ENCODE measurements around the gene RAD51B.

The RAD51B gene

DNA sequence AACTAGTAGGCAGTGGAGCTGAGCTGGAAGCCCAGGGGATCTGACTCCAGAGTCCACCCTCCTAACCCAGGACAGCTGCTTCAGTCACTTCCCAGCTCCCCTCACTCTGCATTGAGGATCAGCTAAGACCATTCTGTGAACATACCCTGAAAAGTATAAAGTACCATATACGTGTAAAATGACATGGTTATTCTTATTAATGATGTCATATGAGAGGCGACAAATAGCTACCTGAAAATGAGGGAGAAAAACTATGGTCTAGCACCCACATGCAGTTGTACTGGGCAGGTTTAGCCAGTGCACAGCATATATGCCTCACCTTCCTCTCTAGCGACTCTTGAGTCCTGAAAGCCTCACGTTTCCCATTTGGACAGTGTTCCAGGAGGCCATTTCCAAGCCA, 461.9 kb downstream of the RAD51B start:
- no peak for DNase-seq (ENCODE audit: low read depth, low spot score)
- in situ Hi-C loops (cut with HindIII; ENCODE audit: low sequenced_read_pairs), result no loop called here

DNA sequence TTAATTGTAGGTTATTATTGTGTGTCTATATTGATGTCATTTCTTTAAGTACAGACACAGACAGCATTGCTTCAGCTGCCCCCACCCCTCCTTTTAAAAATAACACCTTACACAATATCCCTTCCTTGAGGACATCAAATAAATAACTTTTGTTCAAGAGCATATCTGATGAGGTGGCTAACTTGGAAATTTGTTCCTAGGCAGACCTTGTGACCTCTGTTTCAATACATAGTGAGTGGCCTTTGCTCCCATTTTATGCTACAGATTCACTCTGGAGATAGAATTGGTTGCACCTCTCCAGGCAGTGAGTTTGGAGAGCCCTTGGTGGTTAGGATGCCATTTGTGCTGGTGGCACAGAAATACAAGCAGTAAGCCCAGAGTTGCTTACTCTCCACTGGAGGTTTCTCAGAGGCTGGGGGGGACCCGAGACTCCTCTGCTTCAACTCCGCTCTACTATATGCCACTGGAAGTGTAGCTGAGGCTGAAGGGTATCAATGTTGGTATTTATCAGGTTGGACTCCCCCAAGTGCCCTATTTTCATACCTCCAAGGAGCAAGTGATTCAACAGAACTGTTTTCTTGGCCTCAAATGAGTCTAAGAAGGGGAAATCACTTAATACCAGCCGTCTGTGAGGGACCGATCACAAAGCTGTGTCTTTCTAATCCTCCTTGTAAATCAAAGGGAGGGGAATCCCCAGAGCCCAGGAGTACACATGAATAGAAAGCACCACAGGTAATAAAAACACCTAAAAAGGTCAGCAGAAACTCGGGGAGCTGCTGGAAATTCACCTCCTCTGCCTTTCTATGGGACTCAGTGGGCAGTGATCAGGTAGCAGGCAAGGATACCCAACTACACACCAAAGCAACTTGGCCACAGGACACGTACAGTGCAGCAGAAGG, 463.1 kb downstream of the RAD51B start:
- H3K4me3 ChIP-seq (ENCODE audit: low read depth, low read length), result no peak overlapping the region

More for the DNA sequence above, 461.9 kb downstream of the RAD51B start:
- no peak overlapping the region for H3K4me3 ChIP-seq (ENCODE audit: low read depth, low read length)
- TF ChIP-seq, protein P1, sequence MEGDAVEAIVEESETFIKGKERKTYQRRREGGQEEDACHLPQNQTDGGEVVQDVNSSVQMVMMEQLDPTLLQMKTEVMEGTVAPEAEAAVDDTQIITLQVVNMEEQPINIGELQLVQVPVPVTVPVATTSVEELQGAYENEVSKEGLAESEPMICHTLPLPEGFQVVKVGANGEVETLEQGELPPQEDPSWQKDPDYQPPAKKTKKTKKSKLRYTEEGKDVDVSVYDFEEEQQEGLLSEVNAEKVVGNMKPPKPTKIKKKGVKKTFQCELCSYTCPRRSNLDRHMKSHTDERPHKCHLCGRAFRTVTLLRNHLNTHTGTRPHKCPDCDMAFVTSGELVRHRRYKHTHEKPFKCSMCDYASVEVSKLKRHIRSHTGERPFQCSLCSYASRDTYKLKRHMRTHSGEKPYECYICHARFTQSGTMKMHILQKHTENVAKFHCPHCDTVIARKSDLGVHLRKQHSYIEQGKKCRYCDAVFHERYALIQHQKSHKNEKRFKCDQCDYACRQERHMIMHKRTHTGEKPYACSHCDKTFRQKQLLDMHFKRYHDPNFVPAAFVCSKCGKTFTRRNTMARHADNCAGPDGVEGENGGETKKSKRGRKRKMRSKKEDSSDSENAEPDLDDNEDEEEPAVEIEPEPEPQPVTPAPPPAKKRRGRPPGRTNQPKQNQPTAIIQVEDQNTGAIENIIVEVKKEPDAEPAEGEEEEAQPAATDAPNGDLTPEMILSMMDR (IDR thresholded peaks at IDR 0.05; ENCODE audit: low read depth, low read length), result no peak

DNA sequence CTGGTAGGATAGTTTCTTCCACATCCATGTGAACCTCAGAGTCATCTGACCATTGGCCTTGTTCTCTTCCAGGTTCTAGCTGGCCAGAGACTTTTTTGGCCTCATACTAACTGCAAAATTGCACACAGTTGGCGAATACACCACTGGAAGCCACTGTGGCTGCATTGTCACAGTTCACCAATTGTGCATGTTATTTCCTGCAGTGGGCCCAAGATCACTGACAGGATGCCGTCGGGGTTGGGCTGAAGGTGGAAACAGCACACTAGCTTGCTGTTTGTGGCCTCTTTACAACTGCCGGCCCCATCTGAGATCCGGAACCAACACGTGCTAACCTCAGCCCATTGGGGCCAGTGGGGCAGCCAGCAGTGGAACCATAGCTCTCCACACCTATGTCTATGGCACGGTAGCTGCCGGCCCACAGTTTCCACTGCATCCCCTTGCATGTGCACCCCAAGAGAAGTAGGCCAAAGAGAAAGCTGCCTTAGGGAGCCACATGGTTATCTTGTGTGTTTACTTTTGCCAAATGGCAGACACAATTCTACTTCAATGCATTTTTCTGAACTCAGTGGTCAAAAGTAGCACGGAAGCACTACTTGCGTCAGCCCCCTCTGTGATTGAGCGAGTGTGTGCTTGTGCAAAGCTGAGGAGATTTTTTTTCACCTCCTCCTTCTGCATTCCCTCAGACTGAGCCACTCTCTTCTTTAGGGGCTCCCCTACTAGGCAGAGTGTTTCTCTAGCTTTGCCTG, 464.0 kb downstream of the RAD51B start:
- TF ChIP-seq, protein P1 (IDR thresholded peaks at IDR 0.05; ENCODE audit: low read depth, low read length), result no peak
- no peak for DNase-seq (ENCODE audit: low read depth, low spot score)
- H3K4me3 ChIP-seq (ENCODE audit: low read depth, low read length), result no peak overlapping the region
- in situ Hi-C loops (cut with HindIII; ENCODE audit: low sequenced_read_pairs), result no loop called here

More for the DNA sequence above, 463.1 kb downstream of the RAD51B start:
- in situ Hi-C loops (cut with HindIII; ENCODE audit: low sequenced_read_pairs), result no loop called here
- DNase-seq (ENCODE audit: low read depth, low spot score), result no peak
- TF ChIP-seq, protein P1 (IDR thresholded peaks at IDR 0.05; ENCODE audit: low read depth, low read length), result no peak

DNA sequence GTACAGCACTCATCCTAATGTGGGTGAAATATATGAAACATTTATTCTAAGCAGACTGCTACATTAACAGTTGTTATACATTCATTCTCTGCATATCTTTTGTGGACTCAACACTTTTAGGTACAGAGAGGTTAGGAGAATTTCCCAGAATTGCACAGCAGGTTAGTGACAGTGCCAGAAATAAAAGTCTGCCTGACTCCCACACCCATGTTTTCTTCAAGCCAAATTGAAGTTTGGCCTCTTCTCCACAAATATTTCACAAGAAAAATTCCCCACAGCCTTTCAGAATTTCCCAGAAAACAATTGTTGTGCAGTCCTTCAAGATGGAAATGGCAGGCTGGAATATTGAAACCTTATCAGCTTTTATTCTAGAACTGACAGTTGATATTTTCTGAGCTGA, 464.8 kb downstream of the RAD51B start:
- TF ChIP-seq, protein P1 (IDR thresholded peaks at IDR 0.05; ENCODE audit: low read depth, low read length), result no peak
- in situ Hi-C loops (cut with HindIII; ENCODE audit: low sequenced_read_pairs), result no loop called here
- no peak overlapping the region for H3K4me3 ChIP-seq (ENCODE audit: low read depth, low read length)
- no peak for DNase-seq (ENCODE audit: low read depth, low spot score)

DNA sequence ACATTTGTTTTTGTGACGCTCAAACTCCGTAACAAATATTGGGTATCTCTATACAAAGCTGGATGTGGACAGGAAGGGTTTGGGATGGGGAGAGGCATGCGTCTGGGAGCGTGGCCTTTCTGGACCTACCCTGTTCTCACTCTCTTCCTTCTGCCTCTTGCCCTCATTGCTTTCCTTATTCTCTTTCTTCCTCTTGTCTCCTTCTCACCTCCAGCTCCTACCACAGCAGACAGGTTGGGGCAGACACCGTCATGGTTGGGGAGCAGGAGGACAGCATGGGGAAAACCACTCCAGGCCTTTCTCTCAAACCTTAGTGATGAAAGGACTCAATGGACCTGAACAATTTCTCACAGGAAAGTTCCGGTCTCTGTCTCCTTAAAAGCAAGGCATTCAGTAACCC, 465.3 kb downstream of the RAD51B start:
- in situ Hi-C loops (cut with HindIII; ENCODE audit: low sequenced_read_pairs), result no loop called here
- H3K4me3 ChIP-seq (ENCODE audit: low read depth, low read length), result no peak overlapping the region
- TF ChIP-seq, protein P1 (IDR thresholded peaks at IDR 0.05; ENCODE audit: low read depth, low read length), result no peak
- DNase-seq (ENCODE audit: low read depth, low spot score), result no peak

DNA sequence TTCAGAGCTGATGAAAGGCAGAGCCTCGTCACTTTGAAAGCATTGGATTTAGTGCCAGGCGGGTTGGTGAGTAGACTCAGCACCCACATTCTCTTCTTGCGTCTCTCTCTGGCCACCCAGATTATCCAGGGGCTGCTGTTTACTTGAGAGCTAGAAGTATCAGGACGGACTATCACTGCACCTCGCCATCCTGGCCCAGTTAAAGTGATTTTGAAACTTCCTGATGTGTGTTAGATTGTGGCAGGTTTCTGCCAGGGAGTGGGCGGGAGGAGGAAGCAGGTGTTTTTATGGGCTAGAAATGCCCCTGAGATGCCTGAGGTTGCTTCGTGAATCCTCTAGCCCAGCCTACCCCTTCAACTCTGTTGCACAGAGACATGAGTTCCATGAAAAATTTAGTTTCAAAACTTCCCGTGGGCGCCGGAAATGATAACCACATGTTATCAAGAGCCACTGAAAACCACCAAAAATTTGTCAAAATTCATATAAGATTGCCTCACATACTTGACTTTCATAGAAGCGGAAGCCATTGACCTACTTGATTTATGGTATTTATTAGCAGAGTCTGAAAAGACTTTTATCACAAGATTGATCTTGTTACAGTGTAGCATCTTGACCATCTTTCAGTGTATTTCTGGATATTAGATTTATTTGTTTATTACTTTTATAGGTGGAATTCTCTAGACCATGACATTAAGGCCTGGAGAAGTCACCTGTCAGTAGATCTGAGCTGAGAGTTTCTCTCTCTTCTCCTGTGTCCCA, 466.0 kb downstream of the RAD51B start:
- in situ Hi-C loops (cut with HindIII; ENCODE audit: low sequenced_read_pairs), result no loop called here
- TF ChIP-seq, protein P1 (IDR thresholded peaks at IDR 0.05; ENCODE audit: low read depth, low read length), result no peak
- no peak overlapping the region for H3K4me3 ChIP-seq (ENCODE audit: low read depth, low read length)
- DNase-seq (ENCODE audit: low read depth, low spot score), result no peak
